OCI-LY1 (cell line): ENCODE measurements around the gene CYP21A2.

Source experiments
- CTCF ChIP-seq: fragments of 200-600 bp; sonication (generic), shearing (Covaris generic); IDR thresholded peaks from 2 replicates; pipeline ENCODE4 v1.5.1; 2017; ENCODE audit warnings: mild to moderate bottlenecking, antibody characterized with exemption, low read length, moderate library complexity, mixed read lengths
- EZH2 ChIP-seq: fragments of 200-600 bp; sonication (generic), shearing (Covaris generic); IDR thresholded peaks from 2 replicates; pipeline ENCODE4 v1.8.0; 2017; ENCODE audit warnings: borderline replicate concordance, mixed run types, mild to moderate bottlenecking, antibody characterized with exemption, low read length, moderate library complexity, mixed read lengths

DNA sequence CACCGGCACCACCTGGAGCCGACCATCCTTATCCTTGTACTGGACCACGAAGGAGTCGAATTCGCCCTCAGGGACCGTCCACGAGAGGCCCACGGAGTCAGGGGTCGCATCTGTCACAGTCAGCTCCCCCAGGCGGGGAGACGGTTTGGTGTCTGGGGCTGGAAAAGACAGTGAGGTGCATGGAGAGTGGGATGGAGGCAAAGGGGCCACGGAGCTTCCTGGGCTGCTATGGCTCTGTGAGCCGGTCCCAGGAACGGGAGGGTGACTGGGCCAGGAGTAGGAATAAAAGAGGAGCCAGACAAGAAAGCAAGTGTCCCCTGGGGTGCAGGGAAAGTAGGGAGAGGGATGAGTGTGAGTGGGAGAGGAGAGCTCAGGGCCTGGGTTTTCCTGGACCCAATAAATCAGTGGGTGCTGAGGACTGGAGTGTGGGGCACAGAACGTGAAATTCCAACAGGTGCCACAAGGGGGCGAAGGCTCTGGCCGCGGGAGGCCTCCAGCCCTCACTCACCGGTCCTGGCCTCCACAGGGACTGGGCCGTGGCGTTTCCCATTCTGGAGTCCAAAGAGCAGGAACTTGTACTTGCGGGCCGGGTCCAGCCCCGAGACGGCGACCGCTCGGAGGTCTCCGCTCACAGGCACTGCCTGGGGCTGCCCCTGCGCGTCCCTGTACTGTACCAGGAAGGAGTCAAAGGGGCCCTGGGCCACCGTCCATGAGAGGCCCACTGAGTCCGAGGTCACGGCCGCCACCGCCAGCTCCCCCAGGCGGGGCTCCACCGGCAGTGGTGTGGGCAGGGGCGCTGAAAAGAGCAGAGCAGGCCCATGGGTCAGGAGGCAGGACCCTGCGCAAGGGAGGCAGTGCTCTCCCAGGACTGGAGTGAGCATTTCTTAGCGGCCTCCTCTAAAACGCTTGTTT, 9.9 kb downstream of the CYP21A2 start:
- TF ChIP-seq EZH2: no peak
- TF ChIP-seq CTCF: peak; percentile 68
